SK-N-SH (cell line): ENCODE measurements around the gene SNX33.
"Not testable (repeated sequence)": the region's sequence is repeated elsewhere in the genome, so short reads cannot be mapped to it uniquely, and the experiment has no call there.

Experiments used
- EP300 ChIP-seq, 2 experiments: IDR thresholded peaks; 2 replicates each; pipeline versions ENCODE4 v1.4.0 to v1.6.1; 2012; ENCODE audit warnings: borderline replicate concordance in 1 of 2, low read depth in 1 of 2, low read length in 1 of 2
- EZH2phosphoT487 ChIP-seq: fragments of 200-600 bp; sonication (generic); IDR thresholded peaks from 2 replicates; pipeline ENCODE4 v1.6.1; 2017; ENCODE audit warnings: low read depth, mixed run types, mild to moderate bottlenecking, antibody characterized with exemption, moderate library complexity, borderline replicate concordance
- POLR2AphosphoS5 ChIP-seq: IDR thresholded peaks from 2 replicates; pipeline ENCODE4 v1.6.1; 2012; ENCODE audit warnings: low read depth, low read length
- RAD21 ChIP-seq: IDR thresholded peaks from 2 replicates; pipeline ENCODE4 v1.6.1; 2012; ENCODE audit warnings: mild to moderate bottlenecking, low read length
- SMC3 ChIP-seq: IDR thresholded peaks from 2 replicates; pipeline ENCODE4 v1.6.1; 2012; ENCODE audit warnings: low read depth, low read length, improper control_type of control experiment
- TF ChIP-seq, protein P1 (sequence below): fragments of 150-350 bp; IDR thresholded peaks from 2 replicates; pipeline ENCODE4 v1.6.1; 2017; ENCODE audit warnings: antibody characterized with exemption, low read length, low read depth, borderline replicate concordance
- TF ChIP-seq, protein P2 (sequence below): fragments of 200-600 bp; sonication (generic); IDR thresholded peaks from 2 replicates; pipeline ENCODE4 v1.6.1; 2017; ENCODE audit warnings: antibody characterized with exemption, mild to moderate bottlenecking, moderate library complexity

- TF ChIP-seq EP300 (IDR thresholded peaks at IDR 0.05; ENCODE audit: borderline replicate concordance in 1 of 2, low read depth in 1 of 2, low read length in 1 of 2); EZH2phosphoT487; SMC3; POLR2AphosphoS5; RAD21: not testable (repeated sequence)
- TF ChIP-seq, protein P1, sequence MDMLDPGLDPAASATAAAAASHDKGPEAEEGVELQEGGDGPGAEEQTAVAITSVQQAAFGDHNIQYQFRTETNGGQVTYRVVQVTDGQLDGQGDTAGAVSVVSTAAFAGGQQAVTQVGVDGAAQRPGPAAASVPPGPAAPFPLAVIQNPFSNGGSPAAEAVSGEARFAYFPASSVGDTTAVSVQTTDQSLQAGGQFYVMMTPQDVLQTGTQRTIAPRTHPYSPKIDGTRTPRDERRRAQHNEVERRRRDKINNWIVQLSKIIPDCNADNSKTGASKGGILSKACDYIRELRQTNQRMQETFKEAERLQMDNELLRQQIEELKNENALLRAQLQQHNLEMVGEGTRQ, result not testable (repeated sequence)
- TF ChIP-seq, protein P2, sequence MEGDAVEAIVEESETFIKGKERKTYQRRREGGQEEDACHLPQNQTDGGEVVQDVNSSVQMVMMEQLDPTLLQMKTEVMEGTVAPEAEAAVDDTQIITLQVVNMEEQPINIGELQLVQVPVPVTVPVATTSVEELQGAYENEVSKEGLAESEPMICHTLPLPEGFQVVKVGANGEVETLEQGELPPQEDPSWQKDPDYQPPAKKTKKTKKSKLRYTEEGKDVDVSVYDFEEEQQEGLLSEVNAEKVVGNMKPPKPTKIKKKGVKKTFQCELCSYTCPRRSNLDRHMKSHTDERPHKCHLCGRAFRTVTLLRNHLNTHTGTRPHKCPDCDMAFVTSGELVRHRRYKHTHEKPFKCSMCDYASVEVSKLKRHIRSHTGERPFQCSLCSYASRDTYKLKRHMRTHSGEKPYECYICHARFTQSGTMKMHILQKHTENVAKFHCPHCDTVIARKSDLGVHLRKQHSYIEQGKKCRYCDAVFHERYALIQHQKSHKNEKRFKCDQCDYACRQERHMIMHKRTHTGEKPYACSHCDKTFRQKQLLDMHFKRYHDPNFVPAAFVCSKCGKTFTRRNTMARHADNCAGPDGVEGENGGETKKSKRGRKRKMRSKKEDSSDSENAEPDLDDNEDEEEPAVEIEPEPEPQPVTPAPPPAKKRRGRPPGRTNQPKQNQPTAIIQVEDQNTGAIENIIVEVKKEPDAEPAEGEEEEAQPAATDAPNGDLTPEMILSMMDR, result not testable (repeated sequence)
These were observed 63.2 kb downstream of the SNX33 start for GRCh38 chr15:75710874-75711273.
